Measurements from ENCODE around the gene PDLIM5. TPM values are rescaled to one million over a fixed set of nuclear protein-coding genes. Genes with fewer than 3 reads are reported as not detected.

Gene PDLIM5
- total RNA-seq, 4 donors from 2014 or later: 473 to 833 (median 673) TPM

- Histone ChIP-seq H3K9me3 (no peaks in the 10 kb centered on the region), H3K4me3 (peak overlapping the region; percentile 81 to 96 (median 90)), H3K36me3 (peaks cover 0 to 7% of the 10 kb centered on the region in 2 donors), H3K27me3 (no peaks in the 10 kb centered on the region), H3K4me1 (peaks cover 19 to 43% of the 10 kb centered on the region in 2 donors), H3K27ac (peak overlapping the region; percentile 93 to 99 (median 99))
- TF ChIP-seq CTCF (IDR thresholded peaks at IDR 0.05 in 4 of 5, conservative IDR thresholded peaks at IDR 0.05 in 1 of 5) (peak in 1 of 5 experiments; percentile 18), POLR2A (IDR thresholded peaks at IDR 0.05) (no peak)
- intact Hi-C loops (cut with DNase I; ENCODE audit: low total_unique reads): loop anchor here (5.0 kb wide), 1 partner anchor 144 kb away; no protein-coding TSS in a partner anchor
- DNase-seq: no peak
- ATAC-seq: no peak
- in situ Hi-C loops (cut with MboI; ENCODE audit: low sequenced_read_pairs in 4 of 4): no loop called here
These were observed 1.7 kb downstream of the PDLIM5 start for GRCh38 chr4:94453391-94453963.

GRCh38 chr4:94454405-94454804 is 2.7 kb downstream of the PDLIM5 start:
- no peaks in the 10 kb centered on the region for H3K27me3 ChIP-seq
- peak overlapping the region; percentile 81 to 96 (median 90) for H3K4me3 ChIP-seq
- TF ChIP-seq POLR2A (IDR thresholded peaks at IDR 0.05) (no peak), CTCF (IDR thresholded peaks at IDR 0.05 in 4 of 5, conservative IDR thresholded peaks at IDR 0.05 in 1 of 5) (no peak)
- ATAC-seq: no peak
- in situ Hi-C loops (cut with MboI; ENCODE audit: low sequenced_read_pairs in 4 of 4): no loop called here
- intact Hi-C loops (cut with DNase I; ENCODE audit: low total_unique reads): loop anchor here (2.0 to 5.0 kb wide), 2 partner anchors 78 to 143 kb away; no protein-coding TSS in a partner anchor
- peaks cover 23 to 51% of the 10 kb centered on the region in 2 donors for H3K4me1 ChIP-seq
- peak overlapping the region; percentile 93 to 99 (median 99) for H3K27ac ChIP-seq
- H3K9me3 ChIP-seq: no peaks in the 10 kb centered on the region
- no peak for DNase-seq
- H3K36me3 ChIP-seq: peaks cover 0 to 7% of the 10 kb centered on the region in 2 donors

GRCh38 chr4:94455081-94455480 is 3.3 kb downstream of the PDLIM5 start:
- Histone ChIP-seq H3K36me3 (peaks cover 0 to 7% of the 10 kb centered on the region in 2 donors), H3K27me3 (no peaks in the 10 kb centered on the region), H3K9me3 (no peaks in the 10 kb centered on the region), H3K4me1 (peaks cover 30 to 58% of the 10 kb centered on the region in 2 donors), H3K27ac (peak overlapping the region; percentile 93 to 99 (median 99)), H3K4me3 (peak overlapping the region; percentile 81 to 96 (median 90))
- in situ Hi-C loops (cut with MboI; ENCODE audit: low sequenced_read_pairs in 4 of 4): no loop called here
- intact Hi-C loops (cut with DNase I; ENCODE audit: low total_unique reads): loop anchor here (2.0 kb wide), 1 partner anchor 78 kb away; no protein-coding TSS in a partner anchor
- DNase-seq: peak; percentile 70 to 86
- TF ChIP-seq CTCF (IDR thresholded peaks at IDR 0.05 in 4 of 5, conservative IDR thresholded peaks at IDR 0.05 in 1 of 5) (no peak), POLR2A (IDR thresholded peaks at IDR 0.05) (peak in 1 of 2 donors; percentile 15)
- peak in 1 of 2 donors; percentile 13 for ATAC-seq

- Histone ChIP-seq H3K27ac (peak overlapping the region; percentile 93 to 99 (median 99)), H3K4me3 (peak overlapping the region; percentile 36 to 81 (median 40)), H3K36me3 (peaks cover 0 to 7% of the 10 kb centered on the region in 2 donors), H3K27me3 (no peaks in the 10 kb centered on the region), H3K9me3 (no peaks in the 10 kb centered on the region), H3K4me1 (peaks cover 53 to 78% of the 10 kb centered on the region in 2 donors)
- intact Hi-C loops (cut with DNase I; ENCODE audit: low total_unique reads): no loop called here
- TF ChIP-seq CTCF (IDR thresholded peaks at IDR 0.05 in 4 of 5, conservative IDR thresholded peaks at IDR 0.05 in 1 of 5) (no peak), POLR2A (IDR thresholded peaks at IDR 0.05) (peak; percentile 12 to 63)
- ATAC-seq (peak; percentile 79 to 84), DNase-seq (peak; percentile 69 to 80)
- in situ Hi-C loops (cut with MboI; ENCODE audit: low sequenced_read_pairs in 4 of 4): no loop called here
These were observed 6.0 kb downstream of the PDLIM5 start for GRCh38 chr4:94457692-94458106.
